ENCODE results near the gene SMYD3. TPM values are rescaled to one million over a fixed set of nuclear protein-coding genes. Genes with fewer than 3 reads are reported as not detected.

SMYD3 gene
- total RNA-seq, 1 donor from 2014 or later: 29.3 TPM

GRCh38 chr1:246160374-246160773 is 346.7 kb downstream of the SMYD3 start:
- Mint-ChIP-seq H3K36me3 (ENCODE audit: low read depth) (no peaks in the 10 kb centered on the region), H3K4me3 (ENCODE audit: unreplicated experiment) (no peak overlapping the region), H3K4me1 (ENCODE audit: low read depth) (peaks cover 14% of the 10 kb centered on the region), H3K27me3 (ENCODE audit: low read depth) (no peaks in the 10 kb centered on the region), H3K9me3 (ENCODE audit: low read depth) (no peaks in the 10 kb centered on the region), H3K27ac (ENCODE audit: unreplicated experiment) (no peak overlapping the region)
- no peak for TF ChIP-seq CTCF (IDR thresholded peaks at IDR 0.05)
- DNase-seq (ENCODE audit: low spot score): no peak

- no peak for DNase-seq (ENCODE audit: low spot score)
- H3K9me3 Mint-ChIP-seq (ENCODE audit: low read depth): no peaks in the 10 kb centered on the region
- no peak overlapping the region for H3K27ac Mint-ChIP-seq (ENCODE audit: unreplicated experiment)
- no peaks in the 10 kb centered on the region for H3K36me3 Mint-ChIP-seq (ENCODE audit: low read depth)
- H3K4me1 Mint-ChIP-seq (ENCODE audit: low read depth): peaks cover 14% of the 10 kb centered on the region
- H3K4me3 Mint-ChIP-seq (ENCODE audit: unreplicated experiment): no peak overlapping the region
- no peaks in the 10 kb centered on the region for H3K27me3 Mint-ChIP-seq (ENCODE audit: low read depth)
- no peak for TF ChIP-seq CTCF (IDR thresholded peaks at IDR 0.05)
Measured at GRCh38 chr1:246159279-246160227, 347.5 kb downstream of the SMYD3 start.

GRCh38 chr1:246158131-246158530 is 348.9 kb downstream of the SMYD3 start:
- no peak for DNase-seq (ENCODE audit: low spot score)
- H3K4me1 Mint-ChIP-seq (ENCODE audit: low read depth): peaks cover 14% of the 10 kb centered on the region
- TF ChIP-seq CTCF (IDR thresholded peaks at IDR 0.05): no peak
- no peaks in the 10 kb centered on the region for H3K9me3 Mint-ChIP-seq (ENCODE audit: low read depth)
- H3K4me3 Mint-ChIP-seq (ENCODE audit: unreplicated experiment): no peak overlapping the region
- H3K27ac Mint-ChIP-seq (ENCODE audit: unreplicated experiment): no peak overlapping the region
- H3K36me3 Mint-ChIP-seq (ENCODE audit: low read depth): no peaks in the 10 kb centered on the region
- no peaks in the 10 kb centered on the region for H3K27me3 Mint-ChIP-seq (ENCODE audit: low read depth)

- no peaks in the 10 kb centered on the region for H3K9me3 Mint-ChIP-seq (ENCODE audit: low read depth)
Measured at GRCh38 chr1:246157516-246157915, 349.6 kb downstream of the SMYD3 start.

GRCh38 chr1:246156847-246157246 is 350.2 kb downstream of the SMYD3 start:
- no peaks in the 10 kb centered on the region for H3K36me3 Mint-ChIP-seq (ENCODE audit: low read depth)
- H3K9me3 Mint-ChIP-seq (ENCODE audit: low read depth): no peaks in the 10 kb centered on the region
- no peak for TF ChIP-seq CTCF (IDR thresholded peaks at IDR 0.05)
- no peak overlapping the region for H3K27ac Mint-ChIP-seq (ENCODE audit: unreplicated experiment)
- no peak for DNase-seq (ENCODE audit: low spot score)
- H3K4me1 Mint-ChIP-seq (ENCODE audit: low read depth): peaks cover 16% of the 10 kb centered on the region
- no peak overlapping the region for H3K4me3 Mint-ChIP-seq (ENCODE audit: unreplicated experiment)
- H3K27me3 Mint-ChIP-seq (ENCODE audit: low read depth): no peaks in the 10 kb centered on the region

More at GRCh38 chr1:246157516-246157915, 349.6 kb downstream of the SMYD3 start:
- no peak overlapping the region for H3K27ac Mint-ChIP-seq (ENCODE audit: unreplicated experiment)
- peaks cover 14% of the 10 kb centered on the region for H3K4me1 Mint-ChIP-seq (ENCODE audit: low read depth)
- H3K4me3 Mint-ChIP-seq (ENCODE audit: unreplicated experiment): no peak overlapping the region
- DNase-seq (ENCODE audit: low spot score): no peak
- no peaks in the 10 kb centered on the region for H3K27me3 Mint-ChIP-seq (ENCODE audit: low read depth)
- no peak for TF ChIP-seq CTCF (IDR thresholded peaks at IDR 0.05)
- no peaks in the 10 kb centered on the region for H3K36me3 Mint-ChIP-seq (ENCODE audit: low read depth)
